Choroid plexus epithelial cell (primary cell): ENCODE results near the gene PSORS1C2.

ENCODE experiments used
- DNase-seq: peaks from one replicate; pipeline ENCODE4 v3.0.0-alpha.2; 2010; ENCODE audit warnings: low read depth
- H3K4me3 ChIP-seq: 2 replicates; pipeline ENCODE4 v1.5.1; 2011; ENCODE audit warnings: low read depth, mild to moderate bottlenecking, control low read depth, low read length, moderate library complexity
- CTCF ChIP-seq: conservative IDR thresholded peaks from 2 replicates; pipeline ENCODE4 v1.5.1; 2011; ENCODE audit warnings: low read depth, mild to moderate bottlenecking, control low read depth, inconsistent platforms, low read length, moderate library complexity

The PSORS1C2 gene

GRCh38 chr6:31144296-31144969, 5.6 kb upstream of the PSORS1C2 start:
- H3K4me3 ChIP-seq, result no peak overlapping the region
- no peak for DNase-seq
- TF ChIP-seq CTCF, result no peak

- no peak for TF ChIP-seq CTCF
- H3K4me3 ChIP-seq, result no peak overlapping the region
- DNase-seq, result peak; percentile 91
Measured at GRCh38 chr6:31143148-31143547, 4.3 kb upstream of the PSORS1C2 start.

- no peak for DNase-seq
- no peak for TF ChIP-seq CTCF
- H3K4me3 ChIP-seq, result no peak overlapping the region
Measured at GRCh38 chr6:31142361-31142761, 3.5 kb upstream of the PSORS1C2 start.

- no peak for DNase-seq
Measured at GRCh38 chr6:31140643-31141042, 1.8 kb upstream of the PSORS1C2 start.

GRCh38 chr6:31139599-31139998, 733 bp upstream of the PSORS1C2 start:
- DNase-seq, result no peak

More at GRCh38 chr6:31140643-31141042, 1.8 kb upstream of the PSORS1C2 start:
- no peak overlapping the region for H3K4me3 ChIP-seq
- TF ChIP-seq CTCF, result no peak

GRCh38 chr6:31135710-31136109, 3.2 kb downstream of the PSORS1C2 start:
- H3K4me3 ChIP-seq, result no peak overlapping the region
- DNase-seq, result no peak
- TF ChIP-seq CTCF, result no peak

More at GRCh38 chr6:31139599-31139998, 733 bp upstream of the PSORS1C2 start:
- TF ChIP-seq CTCF, result no peak
- H3K4me3 ChIP-seq, result no peak overlapping the region

- TF ChIP-seq CTCF, result no peak
- H3K4me3 ChIP-seq, result no peak overlapping the region
- no peak for DNase-seq
Measured at GRCh38 chr6:31132806-31133205, 6.1 kb downstream of the PSORS1C2 start.
